ENCODE measurements around the gene ZNF668.
"Not testable (repeated sequence)": the region's sequence is repeated elsewhere in the genome, so short reads cannot be mapped to it uniquely, and the experiment has no call there.

The ZNF668 gene

DNA sequence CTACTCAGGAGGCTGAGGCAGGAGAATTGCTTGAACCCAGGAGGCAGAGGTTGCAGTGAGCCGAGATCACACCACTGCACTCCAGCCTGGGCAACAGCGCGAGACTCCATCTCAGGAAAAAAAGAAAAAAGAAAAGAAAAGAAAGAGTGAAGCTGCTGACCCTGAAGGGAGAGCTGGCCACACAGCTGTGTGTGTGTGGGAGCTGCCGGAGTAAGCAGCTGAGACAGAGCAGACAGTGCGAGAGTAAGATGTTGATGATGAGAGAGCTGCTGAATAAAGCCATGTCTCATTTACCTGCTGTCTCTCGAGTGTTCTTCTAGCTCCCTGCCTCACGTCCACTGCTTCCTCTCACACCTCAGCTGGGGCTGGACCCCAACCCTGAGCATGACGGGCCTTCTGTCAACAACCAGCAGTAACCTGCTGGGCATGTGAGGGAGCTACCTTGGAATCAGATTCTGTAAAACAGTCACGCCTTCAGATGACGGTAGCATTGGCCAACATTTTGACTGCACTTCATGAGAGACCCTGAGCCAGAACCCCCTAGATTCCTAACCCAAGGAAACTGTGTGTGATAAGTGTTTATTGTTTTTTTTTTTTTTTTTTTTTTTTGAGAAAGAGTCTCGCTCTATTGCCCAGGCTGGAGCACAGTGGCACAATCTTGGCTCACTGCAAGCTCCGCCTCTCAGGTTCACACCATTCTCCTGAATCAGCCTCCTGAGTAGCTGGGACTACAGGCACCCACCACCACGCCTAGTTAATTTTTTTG is 27.0 kb upstream of the ZNF668 start:
- DNase-seq (ENCODE audit: low spot score) = not testable (repeated sequence)

- DNase-seq (ENCODE audit: low spot score) = no peak
Observed at GRCh38 chr16:31099860-31100638, 26.0 kb upstream of the ZNF668 start.

DNA sequence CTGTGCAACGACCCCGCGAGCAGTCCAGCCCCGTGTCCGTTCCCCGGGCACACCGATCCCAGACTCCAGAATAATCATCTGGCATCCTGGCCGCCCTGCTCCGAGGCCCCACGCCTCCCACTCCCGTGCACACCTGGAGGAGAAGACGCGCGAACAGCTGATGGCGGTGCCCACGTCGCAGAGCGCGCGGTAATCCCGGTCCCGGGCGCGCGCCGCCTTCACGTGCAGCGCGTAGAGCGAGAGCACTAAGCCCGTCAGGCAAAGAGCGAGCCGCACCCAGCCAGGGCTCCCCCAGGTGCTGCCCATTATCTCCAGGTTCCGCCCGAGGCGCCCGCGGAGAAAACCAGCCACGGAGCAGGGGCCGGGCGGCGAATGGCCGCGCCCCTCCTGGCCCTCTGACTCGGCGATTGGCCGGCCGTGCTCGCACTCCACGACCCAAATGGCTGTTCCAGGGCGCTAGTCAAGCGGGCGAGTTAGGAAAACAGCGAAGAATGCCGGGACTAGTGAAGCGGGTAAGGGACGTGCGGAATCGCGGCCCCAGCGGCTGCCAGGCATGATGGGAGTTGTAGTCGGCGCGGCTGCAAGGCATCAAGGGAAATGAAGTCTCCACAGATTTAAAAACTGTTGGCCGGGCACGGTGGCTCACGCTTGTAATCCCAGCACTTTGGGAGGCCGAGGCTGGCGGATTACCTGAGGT is 20.5 kb upstream of the ZNF668 start, which contains the start of gene VKORC1:
TSS of gene VKORC1 (minus strand) at position 374 of the 697 bp plus-strand sequence. CDS start at position 306, 68 bp downstream.
- peak; percentile 96 for DNase-seq (ENCODE audit: low spot score)

DNA sequence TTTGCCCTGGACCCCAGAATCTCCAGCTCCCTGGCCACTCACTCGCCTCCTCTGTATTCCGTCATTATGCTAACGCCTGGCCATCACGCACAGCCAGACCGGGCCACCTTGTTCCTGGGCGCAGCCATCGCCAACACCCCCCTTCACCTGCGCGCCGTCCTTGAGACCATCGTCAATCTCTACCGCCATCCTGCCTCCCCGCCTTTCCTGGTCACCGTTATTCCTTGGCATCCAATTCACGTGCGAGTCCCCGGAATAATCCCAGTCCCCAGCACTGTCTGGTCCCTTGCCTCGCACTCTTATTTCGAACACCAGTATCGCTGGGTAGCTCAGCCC is 20.0 kb upstream of the ZNF668 start:
- DNase-seq (ENCODE audit: low spot score) = no peak

DNA sequence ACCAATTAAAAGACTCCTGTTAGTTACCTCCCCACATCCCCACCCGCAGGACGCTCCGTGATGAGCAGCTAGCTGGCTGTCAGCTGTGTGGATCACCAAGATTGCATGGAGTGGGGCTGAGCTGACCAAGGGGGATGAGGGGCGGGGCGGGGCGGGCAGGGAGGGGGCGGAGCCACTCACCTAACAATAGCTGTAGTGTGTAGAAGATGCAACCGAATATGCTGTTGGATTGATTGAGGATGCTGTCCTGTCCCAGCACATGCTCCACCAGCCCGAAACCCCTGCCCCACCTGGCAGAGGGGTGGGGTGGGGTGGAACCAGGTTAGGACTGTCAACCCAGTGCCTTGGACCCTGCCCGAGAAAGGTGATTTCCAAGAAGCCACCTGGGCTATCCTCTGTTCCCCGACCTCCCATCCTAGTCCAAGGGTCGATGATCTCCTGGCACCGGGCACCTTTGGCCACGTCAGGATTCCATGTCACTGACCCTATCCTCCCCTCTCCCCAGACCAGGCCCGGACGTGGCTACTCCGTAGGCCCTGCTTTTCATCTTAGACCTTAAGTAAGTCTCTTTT is 19.2 kb upstream of the ZNF668 start:
- DNase-seq (ENCODE audit: low spot score) = peak; percentile 56

- no peak for DNase-seq (ENCODE audit: low spot score)
Observed at GRCh38 chr16:31092330-31092729, 18.3 kb upstream of the ZNF668 start.

- peak; percentile 47 for DNase-seq (ENCODE audit: low spot score)
Observed at GRCh38 chr16:31090540-31090939, 16.5 kb upstream of the ZNF668 start.

GRCh38 chr16:31089199-31089598 is 15.2 kb upstream of the ZNF668 start:
- no peak for DNase-seq (ENCODE audit: low spot score)

- no peak for DNase-seq (ENCODE audit: low spot score)
Observed at GRCh38 chr16:31088459-31089183, 14.6 kb upstream of the ZNF668 start, which contains the start of gene PRSS53. Gene PRSS53 (minus strand): TSS chr16:31088943. CDS start chr16:31088809, 134 bp downstream.

DNA sequence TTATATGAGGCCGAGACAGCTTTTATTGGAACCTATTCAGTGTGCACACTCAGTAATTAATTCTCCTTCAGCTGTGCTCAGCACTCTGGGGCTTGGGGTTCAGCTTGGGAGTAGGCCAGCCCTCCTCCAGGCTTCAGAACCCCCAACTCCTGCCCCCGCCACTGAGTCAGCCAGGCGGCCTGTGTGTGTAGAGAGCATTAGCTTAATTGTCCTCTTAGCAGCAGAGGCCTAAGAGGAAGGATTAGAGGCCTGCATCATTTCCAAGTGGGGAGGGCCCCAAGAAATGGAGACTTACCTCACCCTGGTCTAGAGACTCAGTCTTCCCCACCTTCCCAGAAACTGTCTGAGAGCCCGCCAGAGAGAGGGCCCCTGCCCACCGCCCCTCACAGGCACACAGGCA is 13.9 kb upstream of the ZNF668 start:
- DNase-seq (ENCODE audit: low spot score) = no peak

DNA sequence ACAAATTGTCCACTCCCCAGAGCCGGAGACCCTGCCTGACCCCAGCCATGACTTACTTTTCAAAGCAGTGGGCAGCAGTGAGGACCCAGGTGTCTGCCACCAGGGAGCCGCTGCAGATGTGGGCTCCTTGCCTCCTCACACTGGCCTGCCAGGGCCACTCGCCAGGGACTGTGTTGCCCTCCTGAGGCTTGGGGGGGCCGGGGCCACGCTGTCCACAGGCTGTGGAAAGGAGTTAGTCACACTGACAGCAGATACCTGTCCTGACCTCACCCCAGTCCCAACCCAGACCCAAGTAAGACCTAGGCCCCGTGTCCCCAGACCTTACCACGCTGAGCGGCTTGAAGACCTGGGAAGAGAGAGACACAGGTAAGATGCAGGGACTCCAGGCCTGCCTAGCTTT is 13.4 kb upstream of the ZNF668 start:
- DNase-seq (ENCODE audit: low spot score) = no peak

DNA sequence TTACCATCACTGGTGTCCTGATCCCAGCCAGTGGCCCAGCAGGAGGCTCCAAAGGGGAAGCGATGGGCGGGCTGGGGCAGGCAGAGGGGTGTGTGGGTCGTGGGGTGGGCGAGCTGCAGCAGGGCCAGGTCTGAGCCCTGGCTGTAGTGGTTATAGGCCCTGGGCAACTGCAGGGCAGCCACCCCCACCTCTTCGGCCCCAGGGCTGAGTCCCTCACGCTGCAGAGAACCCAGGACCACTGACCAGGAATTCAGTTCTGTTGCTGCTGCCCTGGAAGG is 12.5 kb upstream of the ZNF668 start:
- no peak for DNase-seq (ENCODE audit: low spot score)

DNA sequence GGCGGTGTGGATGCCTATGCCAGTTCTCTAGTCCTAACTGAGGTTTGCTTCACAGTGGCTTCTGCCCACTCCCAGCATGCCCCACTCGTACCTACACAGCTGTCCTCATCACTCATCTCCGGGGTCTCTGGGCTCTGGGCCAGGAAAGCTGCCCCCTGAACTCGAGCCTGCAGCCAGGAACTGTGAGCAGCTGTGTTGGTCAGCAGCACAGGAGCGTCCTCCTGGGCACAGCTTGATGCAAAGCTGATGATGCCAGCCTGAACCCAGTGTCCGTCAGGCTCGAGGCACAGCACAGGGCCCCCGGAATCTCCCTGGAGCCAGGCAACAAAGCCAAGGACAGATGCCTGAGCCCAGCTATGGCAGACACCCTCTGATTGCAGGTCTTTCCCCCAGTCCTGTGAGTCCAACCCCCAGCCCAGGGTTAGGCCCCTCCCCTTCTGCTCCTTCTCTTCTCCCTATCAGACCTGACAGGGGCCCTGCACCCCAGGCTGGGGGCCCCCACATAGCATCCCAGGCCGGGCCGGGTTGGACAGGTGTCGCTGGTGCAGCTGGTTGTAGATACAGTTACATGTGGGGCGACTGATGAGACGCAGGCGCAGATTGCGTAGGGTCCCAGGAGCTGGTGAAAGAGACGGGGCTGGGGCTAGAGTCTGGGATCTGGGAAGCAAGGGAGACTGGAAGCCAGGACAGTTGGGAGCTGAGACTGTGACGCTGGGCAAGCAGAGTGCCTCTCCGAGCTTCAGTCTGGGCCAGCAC is 12.0 kb upstream of the ZNF668 start:
- DNase-seq (ENCODE audit: low spot score) = no peak

DNA sequence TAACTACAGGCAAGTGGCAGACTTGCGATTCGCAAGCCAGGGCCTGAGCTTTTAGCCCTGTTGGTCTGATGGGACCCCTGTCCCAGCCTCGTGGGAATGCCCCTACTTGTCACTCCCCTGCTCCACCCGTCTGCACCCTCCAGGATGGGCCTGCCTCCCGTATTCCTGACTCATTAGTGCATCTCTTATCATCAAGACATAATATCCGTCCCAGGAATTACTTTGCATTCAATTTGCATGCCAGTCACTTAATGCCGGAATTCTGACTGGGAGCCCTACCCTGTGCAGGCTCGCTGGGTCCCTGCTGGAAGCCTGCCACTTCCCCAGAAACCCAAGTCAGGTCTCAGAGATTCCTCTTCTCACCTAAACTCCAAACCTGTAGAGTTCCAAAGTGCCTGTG is 11.4 kb upstream of the ZNF668 start:
- DNase-seq (ENCODE audit: low spot score) = no peak

- no peak for DNase-seq (ENCODE audit: low spot score)
Observed at GRCh38 chr16:31084584-31085302, 10.7 kb upstream of the ZNF668 start.

DNA sequence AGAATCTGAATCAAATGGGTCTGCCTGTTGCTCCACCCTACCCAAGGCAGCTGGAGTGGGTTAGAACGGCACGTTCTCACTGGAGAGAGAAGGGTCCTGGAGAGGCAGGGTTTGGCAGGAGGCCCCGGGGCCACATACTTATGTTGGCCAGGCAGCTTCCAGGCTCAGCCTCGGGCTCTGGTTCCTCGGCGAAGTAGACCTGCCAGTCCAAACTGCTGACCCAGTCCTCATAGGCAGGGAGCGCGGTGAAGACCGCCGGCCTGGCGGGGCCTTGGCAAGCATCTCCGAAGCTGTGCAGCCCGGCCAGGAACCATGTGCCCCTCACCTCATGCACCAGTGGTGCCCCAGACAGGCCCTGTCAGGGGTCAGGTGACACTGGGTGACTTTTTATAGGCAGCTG is 9.9 kb upstream of the ZNF668 start:
- no peak for DNase-seq (ENCODE audit: low spot score)

DNA sequence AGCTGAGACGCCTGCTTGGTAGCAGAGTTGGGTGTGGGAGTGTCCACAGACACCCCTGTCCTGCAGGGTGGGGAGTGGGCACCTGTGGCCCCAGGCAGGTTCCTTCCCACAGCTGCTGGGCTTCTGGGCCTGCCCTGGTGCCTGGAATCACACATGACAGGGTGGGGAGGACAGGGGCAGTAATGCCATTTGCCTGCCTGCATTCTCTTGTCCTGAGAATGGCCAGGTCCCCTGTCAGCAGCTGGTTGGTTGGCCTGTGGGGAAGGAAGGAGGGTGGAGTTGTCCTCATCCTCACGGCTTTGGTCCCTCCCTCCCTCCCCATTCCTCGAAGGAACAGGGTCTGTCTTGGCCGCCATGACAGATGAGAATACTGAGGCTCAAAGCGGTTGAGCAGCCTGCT is 9.5 kb upstream of the ZNF668 start:
- no peak for DNase-seq (ENCODE audit: low spot score)

GRCh38 chr16:31083081-31083480 is 9.0 kb upstream of the ZNF668 start:
- no peak for DNase-seq (ENCODE audit: low spot score)

GRCh38 chr16:31082368-31083045 is 8.5 kb upstream of the ZNF668 start:
- no peak for DNase-seq (ENCODE audit: low spot score)
